ENCODE data around the gene NDST1. TPM values are rescaled to one million over a fixed set of nuclear protein-coding genes. Genes with fewer than 3 reads are reported as not detected.

Gene NDST1
- total RNA-seq (2022) (68.9 and 79.3 TPM in 2 replicates), Bru-seq, nascent RNA (percentile 75 among the genes with signal in this experiment), BruChase-seq, experiment 1, labeled RNA remaining after a 6-hour chase (percentile 87 among the genes with signal in this experiment), BruChase-seq, experiment 2, labeled RNA remaining after a 2-hour chase (percentile 79 among the genes with signal in this experiment)
- long read RNA-seq, partial matches to known transcripts = 4 of 42 reads
- long read RNA-seq, other reads (novel, unspliced or antisense) = 38 of 42 reads

- no TSS peak for BruUV-seq (replicated peaks)
Measured at GRCh38 chr5:150507474-150508276, at the start of gene NDST1. NDST1 (plus strand) TSS chr5:150508131; CDS start chr5:150521255, 13,124 bp downstream.

GRCh38 chr5:150458802-150459557 is 49.0 kb upstream of the NDST1 start:
- POLR2A ChIA-PET = interaction anchor here (0.6 to 2.1 kb wide), 8 partner anchors 9 to 241 kb away, joined by 3 to 10 read pairs (median 4); no protein-coding TSS in a partner anchor

More at GRCh38 chr5:150507474-150508276, at the start of gene NDST1:
- Mint-ChIP-seq H3K4me3 (ENCODE audit: unreplicated experiment) (no peak within 1 kb of the TSS), H3K27me3 (ENCODE audit: insufficient read depth, unreplicated experiment) (no peaks in the 10 kb centered on the region), H3K4me1 (ENCODE audit: insufficient read depth, unreplicated experiment) (peaks cover 55% of the 10 kb centered on the region), H3K27ac (ENCODE audit: low read depth, unreplicated experiment) (peak within 1 kb of the TSS; percentile 85), H3K9me3 (ENCODE audit: unreplicated experiment) (no peaks in the 10 kb centered on the region), H3K36me3 (ENCODE audit: insufficient read depth, unreplicated experiment) (peaks cover 15% of the 10 kb centered on the region)
- TF ChIP-seq CTCF (IDR thresholded peaks at IDR 0.05; ENCODE audit: unreplicated experiment) = no peak
- POLR2A ChIA-PET = interaction anchor here (0.6 to 3.1 kb wide), 4 partner anchors 9 to 58 kb away, joined by 4 to 14 read pairs (median 6); no protein-coding TSS in a partner anchor
- CTCF ChIA-PET = interaction anchor here (0.7 to 3.5 kb wide), 5 partner anchors 10 to 981 kb away, joined by 3 to 16 read pairs (median 3); no protein-coding TSS in a partner anchor
- intact Hi-C loops (cut with micrococcal nuclease) = no loop called here
- DNase-seq (ENCODE audit: unreplicated experiment) = no peak

GRCh38 chr5:150460781-150461180 is 47.1 kb upstream of the NDST1 start:
- no peaks in the 10 kb centered on the region for H3K9me3 Mint-ChIP-seq (ENCODE audit: unreplicated experiment)
- H3K4me1 Mint-ChIP-seq (ENCODE audit: insufficient read depth, unreplicated experiment) = peaks cover 13% of the 10 kb centered on the region
- H3K36me3 Mint-ChIP-seq (ENCODE audit: insufficient read depth, unreplicated experiment) = no peaks in the 10 kb centered on the region
- ChIA-PET CTCF (interaction anchor here (0.6 to 7.4 kb wide), 10 partner anchors 24 to 386 kb away, joined by 3 to 142 read pairs (median 5); no protein-coding TSS in a partner anchor), POLR2A (interaction anchor here (0.7 to 1.9 kb wide), 3 partner anchors 11 to 318 kb away, joined by 3 to 8 read pairs (median 3); partner anchors contain the start of genes RPS14 and SMIM3)
- no peak for DNase-seq (ENCODE audit: unreplicated experiment)
- H3K27ac Mint-ChIP-seq (ENCODE audit: low read depth, unreplicated experiment) = peak overlapping the region; percentile 4
- no peak for TF ChIP-seq CTCF (IDR thresholded peaks at IDR 0.05; ENCODE audit: unreplicated experiment)
- H3K27me3 Mint-ChIP-seq (ENCODE audit: insufficient read depth, unreplicated experiment) = no peaks in the 10 kb centered on the region
- no peak overlapping the region for H3K4me3 Mint-ChIP-seq (ENCODE audit: unreplicated experiment)
- no TSS peak for BruUV-seq (replicated peaks)
- intact Hi-C loops (cut with micrococcal nuclease) = no loop called here

More at GRCh38 chr5:150458802-150459557, 49.0 kb upstream of the NDST1 start:
- peak overlapping the region; percentile 57 for H3K27ac Mint-ChIP-seq (ENCODE audit: low read depth, unreplicated experiment)
- intact Hi-C loops (cut with micrococcal nuclease) = loop anchor here (1.0 to 10.0 kb wide), 7 partner anchors 64 to 388 kb away; partner anchors contain the start of genes RBM22 and SMIM3
- no TSS peak for BruUV-seq (replicated peaks)
- H3K36me3 Mint-ChIP-seq (ENCODE audit: insufficient read depth, unreplicated experiment) = no peaks in the 10 kb centered on the region
- peak; percentile 76 for DNase-seq (ENCODE audit: unreplicated experiment)
- peak; percentile 98 for TF ChIP-seq CTCF (IDR thresholded peaks at IDR 0.05; ENCODE audit: unreplicated experiment)
- H3K27me3 Mint-ChIP-seq (ENCODE audit: insufficient read depth, unreplicated experiment) = no peaks in the 10 kb centered on the region
- peaks cover 13% of the 10 kb centered on the region for H3K4me1 Mint-ChIP-seq (ENCODE audit: insufficient read depth, unreplicated experiment)
- CTCF ChIA-PET = interaction anchor here (0.6 to 7.4 kb wide), 51 partner anchors 8 to 1125 kb away, joined by 3 to 142 read pairs (median 5); partner anchors contain the start of genes IRGM, RBM22 and SMIM3
- H3K4me3 Mint-ChIP-seq (ENCODE audit: unreplicated experiment) = no peak overlapping the region
- H3K9me3 Mint-ChIP-seq (ENCODE audit: unreplicated experiment) = no peaks in the 10 kb centered on the region
